Ovary (tissue), 3 donors: ENCODE measurements around the gene MTUS2.

ENCODE experiments used
- CTCF ChIP-seq, 3 donors: fragments of 450-650 bp in 2 of 3; fragments of 200-600 bp in 1 of 3; IDR thresholded peaks; one replicate each; pipeline versions ENCODE4 v1.5.1 to v1.8.0; 2016 to 2022; ENCODE audit warnings: antibody characterized with exemption in 3 of 3, mild to moderate bottlenecking in 1 of 3
- EP300 ChIP-seq: sonication (generic); formaldehyde crosslinking; IDR thresholded peaks from one replicate; pipeline ENCODE4 v1.6.1; 2017; ENCODE audit warnings: antibody characterized with exemption
- POLR2A ChIP-seq: fragments of 450-650 bp; IDR thresholded peaks from one replicate; pipeline ENCODE4 v1.6.1; 2017; ENCODE audit warnings: antibody characterized with exemption, mild to moderate bottlenecking, moderate library complexity
- donor health status: DM: no; HTN: no; CAD: no.

DNA sequence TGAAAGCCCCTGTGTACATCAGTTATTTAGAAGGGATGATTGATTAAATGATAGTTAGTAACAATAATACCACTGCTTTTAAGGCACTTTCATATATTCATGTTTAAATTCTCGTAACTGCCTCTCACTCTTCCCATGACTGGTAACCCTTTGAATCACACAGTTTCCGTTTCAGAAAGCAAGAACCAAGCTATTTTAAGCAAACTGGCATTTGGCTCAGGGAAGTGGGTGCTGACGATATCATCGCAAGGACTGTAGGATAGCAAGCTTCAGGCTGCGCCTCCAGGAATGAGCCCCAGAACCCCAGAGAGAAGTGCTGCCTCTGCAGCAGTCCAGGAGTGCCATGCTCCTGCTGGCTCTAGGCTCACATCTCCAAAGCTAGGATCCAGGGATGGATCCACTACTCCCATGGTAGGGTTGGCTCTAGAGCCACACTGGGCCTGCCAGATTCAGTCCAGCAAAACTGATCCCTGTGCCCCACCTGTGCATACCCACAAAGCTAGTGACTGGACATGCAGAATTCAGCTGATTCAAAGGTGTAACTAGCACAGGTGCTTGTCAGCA lies 461.9 kb downstream of the MTUS2 start:
- TF ChIP-seq CTCF (IDR thresholded peaks at IDR 0.05) (no peak), POLR2A (no peak), EP300 (no peak)
